Thoracic aorta (tissue), 2 donors: Measurements from ENCODE around the gene PLEKHA5. TPM values are rescaled to one million over a fixed set of nuclear protein-coding genes. Genes with fewer than 3 reads are reported as not detected.
"Not testable (repeated sequence)": the region's sequence is repeated elsewhere in the genome, so short reads cannot be mapped to it uniquely, and the experiment has no call there.

Experiments
- ATAC-seq: fragments of 150-250 bp; one replicate; pipeline ENCODE4 v1.8.0; 2017; ENCODE audit warnings: low read depth; ENCODE audit not compliant: insufficient number of reproducible peaks, low FRiP score
- DNase-seq: peaks from one replicate; pipeline ENCODE4 v3.0.0-alpha.2; 2020; ENCODE audit warnings: low spot score
- H3K27ac ChIP-seq, 2 donors: fragments of 200-600 bp; sonication (generic); 1 replicate in 1 of 2; 2 replicates in 1 of 2; pipeline ENCODE4 v1.5.1; 2016; ENCODE audit warnings: mild to moderate bottlenecking in 2 of 2, moderate library complexity in 2 of 2
- H3K27me3 ChIP-seq: fragments of 200-600 bp; sonication (generic); replicated peaks from 2 replicates; pipeline ENCODE4 v1.6.0; 2016; ENCODE audit warnings: mild to moderate bottlenecking; ENCODE audit not compliant: insufficient read depth
- H3K36me3 ChIP-seq: fragments of 200-600 bp; sonication (generic); one replicate; pipeline ENCODE4 v1.5.1; 2016
- H3K4me1 ChIP-seq, 2 donors: fragments of 200-600 bp; sonication (generic); 1 replicate in 1 of 2; 2 replicates in 1 of 2; pipeline versions ENCODE4 v1.5.1 to v1.6.0; 2016; ENCODE audit warnings: low read depth in 2 of 2, mild to moderate bottlenecking in 1 of 2; ENCODE audit not compliant: control insufficient read depth in 1 of 2
- H3K4me3 ChIP-seq: fragments of 200-600 bp; sonication (generic); 2 replicates; pipeline ENCODE4 v1.5.1; 2016; ENCODE audit warnings: mild to moderate bottlenecking
- H3K9me3 ChIP-seq: fragments of 200-600 bp; sonication (generic); 2 replicates; pipeline ENCODE4 v1.5.1; 2016
- CTCF ChIP-seq: fragments of 200-600 bp; sonication (generic); IDR thresholded peaks from one replicate; pipeline ENCODE4 v1.5.1; 2019; ENCODE audit warnings: antibody characterized with exemption
- total RNA-seq, 2 donors: library from RNA; depleted of rRNA; stranded (reverse); fragments of >200 nt; gene quantifications; one replicate each; pipeline versions ENCODE4 v1.1.0 to v1.2.3, GENCODE V29; 2016

Gene PLEKHA5
- total RNA-seq, 2 donors from 2014 or later = 18.4 to 27.7 TPM

GRCh38 chr12:19398376-19399363 is 269.1 kb downstream of the PLEKHA5 start:
- no peak for DNase-seq
- ATAC-seq = no peak
- no peak for TF ChIP-seq CTCF
- Histone ChIP-seq H3K4me1 (peaks cover 0 to 16% of the 10 kb centered on the region in 2 donors), H3K36me3 (no peaks in the 10 kb centered on the region), H3K27ac (no peak overlapping the region), H3K4me3 (no peak overlapping the region), H3K9me3 (no peaks in the 10 kb centered on the region), H3K27me3 (no peaks in the 10 kb centered on the region)

- H3K4me3 ChIP-seq, ATAC-seq, H3K27me3 ChIP-seq, H3K36me3 ChIP-seq, H3K9me3 ChIP-seq, H3K27ac ChIP-seq, DNase-seq: not testable (repeated sequence)
- H3K4me1 ChIP-seq = peaks cover 0 to 16% of the 10 kb centered on the region in 2 donors
Observed at GRCh38 chr12:19400649-19401285, 271.2 kb downstream of the PLEKHA5 start.

GRCh38 chr12:19402211-19402610 is 272.7 kb downstream of the PLEKHA5 start:
- Histone ChIP-seq H3K4me1 (peaks cover 0 to 16% of the 10 kb centered on the region in 2 donors), H3K36me3 (no peaks in the 10 kb centered on the region), H3K9me3 (no peaks in the 10 kb centered on the region), H3K4me3 (no peak overlapping the region), H3K27me3 (no peaks in the 10 kb centered on the region), H3K27ac (peak overlapping the region; percentile 45 to 51)
- no peak for TF ChIP-seq CTCF
- ATAC-seq (no peak), DNase-seq (no peak)

GRCh38 chr12:19402743-19403431 is 273.4 kb downstream of the PLEKHA5 start:
- Histone ChIP-seq H3K4me3 (no peak overlapping the region), H3K27me3 (no peaks in the 10 kb centered on the region), H3K36me3 (no peaks in the 10 kb centered on the region), H3K4me1 (peaks cover 0 to 16% of the 10 kb centered on the region in 2 donors), H3K27ac (peak overlapping the region; percentile 47 to 57), H3K9me3 (no peaks in the 10 kb centered on the region)
- no peak for TF ChIP-seq CTCF
- ATAC-seq (peak; percentile 80), DNase-seq (peak; percentile 6)

GRCh38 chr12:19404242-19404880 is 274.8 kb downstream of the PLEKHA5 start:
- ATAC-seq = no peak
- no peak overlapping the region for H3K27ac ChIP-seq
- H3K4me1 ChIP-seq = peaks cover 2 to 28% of the 10 kb centered on the region in 2 donors
- no peaks in the 10 kb centered on the region for H3K36me3 ChIP-seq
- no peak for TF ChIP-seq CTCF
- H3K4me3 ChIP-seq = no peak overlapping the region
- no peak for DNase-seq
- H3K27me3 ChIP-seq = no peaks in the 10 kb centered on the region
- no peaks in the 10 kb centered on the region for H3K9me3 ChIP-seq
